IMR-90 (cell line): ENCODE measurements around the gene SRSF12. TPM values are rescaled to one million over a fixed set of nuclear protein-coding genes. Genes with fewer than 3 reads are reported as not detected.
A peak's percentile ranks its signal among the peaks of the same experiment; 100 is the strongest.

ENCODE experiments used
- ATAC-seq: fragments of 200-7000 bp; cut with Tn5 transposase; 2 replicates; pipeline ENCODE4 v1.9.1; 2020; ENCODE audit warnings: low read depth, mild to moderate bottlenecking, moderate library complexity
- BruUV-seq: library from RNA; stranded (reverse); fragments of 400-500 nt; replicated peaks from 2 replicates; lab custom pipeline; 2021; lab: Mats Ljungman, UMichigan
- CTCF ChIA-PET: fragments of 300-600 bp; formaldehyde crosslinking; extraction: SDS; loops from one replicate; lab custom pipeline; 2021; ENCODE audit warnings: antibody characterized with exemption; lab: Yijun Ruan, JAX
- POLR2A ChIA-PET: fragments of 300-600 bp; sonication (Branson Sonifier 250); formaldehyde crosslinking; loops from one replicate; lab custom pipeline; 2022; ENCODE audit warnings: antibody characterized with exemption; ENCODE audit not compliant: unreplicated experiment; lab: Charles Lee
- DNase-seq: peaks from one replicate; pipeline ENCODE4 v3.0.0; 2013
- H2AFZ ChIP-seq: replicated peaks from 2 replicates; pipeline ENCODE3; 2013; ENCODE audit warnings: low read length, mild to moderate bottlenecking; ENCODE audit not compliant: poor library complexity
- H2AK5ac ChIP-seq: 2 replicates; pipeline ENCODE4 v1.6.1; 2013; ENCODE audit warnings: low read depth, low read length, inconsistent platforms
- H2AK9ac ChIP-seq: replicated peaks from 2 replicates; pipeline ENCODE3; 2013; ENCODE audit warnings: mild to moderate bottlenecking, low read depth, low read length, moderate library complexity; ENCODE audit not compliant: poor library complexity
- H2BK120ac ChIP-seq: 2 replicates; pipeline ENCODE4 v1.6.1; 2013; ENCODE audit warnings: low read depth, low read length, inconsistent platforms
- H2BK15ac ChIP-seq: 3 replicates; pipeline ENCODE4 v1.6.1; 2013; ENCODE audit warnings: low read depth, low read length, inconsistent platforms
- H2BK20ac ChIP-seq: 2 replicates; pipeline ENCODE4 v1.6.1; 2013; ENCODE audit warnings: low read depth, mild to moderate bottlenecking, inconsistent platforms, low read length, moderate library complexity
- H2BK5ac ChIP-seq: 2 replicates; pipeline ENCODE4 v1.6.1; 2013; ENCODE audit warnings: mild to moderate bottlenecking, low read depth, low read length, inconsistent platforms; ENCODE audit not compliant: poor library complexity, severe bottlenecking
- H3K14ac ChIP-seq: replicated peaks from 2 replicates; pipeline ENCODE4 v1.6.1; 2013; ENCODE audit warnings: low read depth, low read length, inconsistent platforms
- H3K18ac ChIP-seq: 2 replicates; pipeline ENCODE4 v1.6.1; 2013; ENCODE audit warnings: low read depth, low read length, control low read depth
- H3K23ac ChIP-seq: 2 replicates; pipeline ENCODE4 v1.6.1; 2013; ENCODE audit warnings: low read depth, low read length, inconsistent platforms
- H3K27ac ChIP-seq: 2 replicates; pipeline ENCODE4 v1.5.1; 2013; ENCODE audit warnings: mild to moderate bottlenecking, control low read depth, low read length; ENCODE audit not compliant: insufficient read depth
- H3K27me3 ChIP-seq: 2 replicates; pipeline ENCODE4 v1.6.1; 2013; ENCODE audit warnings: low read length; ENCODE audit not compliant: control insufficient read depth, insufficient read depth
- H3K36me3 ChIP-seq: 2 replicates; pipeline ENCODE4 v1.6.1; 2013; ENCODE audit warnings: low read length, mixed read lengths; ENCODE audit not compliant: control insufficient read depth, insufficient read depth
- H3K4ac ChIP-seq: 2 replicates; pipeline ENCODE4 v1.6.1; 2013; ENCODE audit warnings: low read depth, low read length, inconsistent platforms
- H3K4me1 ChIP-seq: 2 replicates; pipeline ENCODE4 v1.6.1; 2013; ENCODE audit warnings: low read length, mixed read lengths; ENCODE audit not compliant: control insufficient read depth, insufficient read depth
- H3K4me2 ChIP-seq: 2 replicates; pipeline ENCODE4 v1.6.1; 2013; ENCODE audit warnings: low read depth, mild to moderate bottlenecking, control low read depth, low read length, moderate library complexity
- H3K4me3 ChIP-seq: 2 replicates; pipeline ENCODE4 v1.5.1; 2013; ENCODE audit warnings: low read depth, mild to moderate bottlenecking, control low read depth, low read length, moderate library complexity; ENCODE audit not compliant: insufficient read depth
- H3K56ac ChIP-seq: 2 replicates; pipeline ENCODE4 v1.6.1; 2013; ENCODE audit warnings: low read length, inconsistent platforms; ENCODE audit not compliant: insufficient read depth; ENCODE audit errors: extremely low read depth
- H3K79me1 ChIP-seq, 2 experiments: 2 replicates each; pipeline ENCODE4 v1.6.1; 2013; ENCODE audit warnings: low read length in 2 of 2, inconsistent platforms in 1 of 2, low read depth in 1 of 2
- H3K9ac ChIP-seq: 2 replicates; pipeline ENCODE4 v1.6.1; 2013; ENCODE audit warnings: low read depth, low read length, control low read depth
- H3K9me1 ChIP-seq: 2 replicates; pipeline ENCODE4 v1.6.1; 2013; ENCODE audit warnings: low read length, inconsistent platforms; ENCODE audit not compliant: insufficient read depth
- H3K9me3 ChIP-seq: 2 replicates; pipeline ENCODE4 v1.6.1; 2013; ENCODE audit warnings: low read length; ENCODE audit not compliant: control insufficient read depth, insufficient read depth
- H4K20me1 ChIP-seq: 2 replicates; pipeline ENCODE4 v1.6.1; 2013; ENCODE audit warnings: low read length, inconsistent platforms; ENCODE audit not compliant: insufficient read depth
- H4K5ac ChIP-seq: 2 replicates; pipeline ENCODE4 v1.6.1; 2013; ENCODE audit warnings: mild to moderate bottlenecking, low read depth, low read length, control low read depth
- H4K8ac ChIP-seq, 2 experiments: 2 replicates each; pipeline ENCODE4 v1.6.1; 2013; ENCODE audit warnings: low read depth in 2 of 2, low read length in 2 of 2, control low read depth in 1 of 2, inconsistent platforms in 1 of 2
- H4K91ac ChIP-seq: 2 replicates; pipeline ENCODE4 v1.6.1; 2013; ENCODE audit warnings: low read depth, low read length, inconsistent platforms; ENCODE audit not compliant: insufficient read depth
- FOS ChIP-seq: fragments of 150-350 bp; IDR thresholded peaks from 2 replicates; pipeline ENCODE4 v1.6.1; 2016; ENCODE audit warnings: low read depth, low read length
- WGBS, 2 experiments: methylation state at CpG; one replicate each; pipeline versions ENCODE4 v1.1.5 to v1.1.7; 2013; ENCODE audit warnings: missing lambda C conversion rate in 2 of 2; ENCODE audit not compliant: insufficient read length in 1 of 2; ENCODE audit errors: extremely low coverage in 2 of 2; 5-methylcytosine and 5-hydroxymethylcytosine counted together
- dilution Hi-C: fragments of 300-500 bp; cut with HindIII; formaldehyde crosslinking; loops from one replicate; pipeline ENCODE4 v1.14.3; 2018; ENCODE audit warnings: low sequenced_read_pairs; ENCODE audit not compliant: unreplicated experiment
- in situ Hi-C: fragments of 300-500 bp; cut with MboI; formaldehyde crosslinking; loops from 3 replicates; pipeline ENCODE4 v1.14.3; 2019; ENCODE audit warnings: low sequenced_read_pairs, inconsistent platforms, mixed read lengths
- intact Hi-C: fragments of 100-400 bp; cut with micrococcal nuclease; formaldehyde crosslinking; loops from 2 replicates; pipeline ENCODE4 v1.10.0; 2022
- polyA plus RNA-seq, 3 experiments: library from polyadenylated mRNA; depleted of rRNA; stranded (reverse); fragments of >200 nt; gene quantifications; 2 replicates each; pipeline ENCODE4 v1.2.3, GENCODE V29; 2012; ENCODE audit warnings: low replicate concordance in 1 of 3
- total RNA-seq: library from RNA; depleted of rRNA; stranded (reverse); fragments of >200 nt; gene quantifications from 2 replicates; pipeline ENCODE4 v1.2.3, GENCODE V29; 2012

Gene SRSF12
- total and polyA plus RNA-seq, 2 of the 4 experiments (the other 2 are of a cell fraction), result 0.21 to 0.36 TPM

DNA sequence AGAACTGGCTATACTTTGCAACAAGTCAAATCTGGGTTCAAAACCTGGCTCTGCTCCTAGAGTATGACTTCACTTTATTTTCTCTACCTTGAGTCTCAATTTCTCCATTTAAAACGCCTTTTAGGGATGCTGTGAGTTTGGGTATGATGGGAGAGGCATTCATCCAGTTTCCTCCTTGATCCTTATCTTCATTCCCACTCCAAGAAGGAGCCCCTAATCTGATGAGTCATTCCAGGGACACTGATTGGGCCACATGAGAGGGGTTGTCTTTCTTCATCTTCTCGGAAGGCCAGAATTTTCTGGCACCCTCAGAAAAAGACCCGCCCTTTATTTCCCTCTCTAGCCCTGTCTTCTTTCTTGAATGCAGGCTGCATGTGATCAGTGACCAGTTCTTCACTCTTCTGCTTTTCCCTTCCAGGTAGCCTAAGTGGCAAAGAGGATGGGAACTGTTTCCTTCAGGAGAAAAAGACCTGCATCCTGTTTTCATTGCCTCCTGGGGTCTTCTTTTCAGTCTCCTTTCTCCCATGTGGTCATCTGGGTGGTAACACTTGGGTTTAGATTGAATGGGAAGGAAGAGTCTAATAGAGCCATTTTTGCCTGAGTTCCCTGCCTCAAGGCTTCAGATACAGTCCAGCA lies 69.5 kb downstream of the SRSF12 start:
- Histone ChIP-seq H2BK120ac (no peak overlapping the region), H3K9me3 (no peaks in the 10 kb centered on the region), H3K79me1 (no peaks in the 10 kb centered on the region), H2BK5ac (no peak overlapping the region), H4K5ac (no peak overlapping the region), H3K14ac (no peak overlapping the region), H3K4me2 (no peak overlapping the region), H3K9ac (no peak overlapping the region), H2AFZ (peak overlapping the region; percentile 17), H3K9me1 (no peaks in the 10 kb centered on the region), H4K91ac (no peak overlapping the region), H4K20me1 (no peaks in the 10 kb centered on the region), H3K4me3 (no peak overlapping the region), H2AK9ac (no peak overlapping the region), H3K4me1 (peaks cover 10% of the 10 kb centered on the region), H4K8ac (no peak overlapping the region), H2BK20ac (no peak overlapping the region), H2AK5ac (no peak overlapping the region), H3K56ac (no peak overlapping the region), H3K4ac (no peak overlapping the region), H3K27me3 (peaks cover 2% of the 10 kb centered on the region; the same call in 1 of the 2 replicates), H3K23ac (no peak overlapping the region), H3K36me3 (no peaks in the 10 kb centered on the region), H2BK15ac (no peak overlapping the region), H3K27ac (no peak overlapping the region), H3K18ac (no peak overlapping the region)
- no peak for TF ChIP-seq FOS
- intact Hi-C loops (no loop called here), dilution Hi-C loops (no loop called here), in situ Hi-C loops (no loop called here)
- WGBS, 2 experiments, result no CpG with 5 or more reads among the region's 3 CpGs
- CTCF ChIA-PET, result no interaction called here
- ATAC-seq (no peak), DNase-seq (no peak)
- no TSS peak for BruUV-seq
- POLR2A ChIA-PET, result no interaction called here
